ENCODE measurements around the gene TOP3B.
"Not testable (repeated sequence)": the region's sequence is repeated elsewhere in the genome, so short reads cannot be mapped to it uniquely, and the experiment has no call there.

DNA sequence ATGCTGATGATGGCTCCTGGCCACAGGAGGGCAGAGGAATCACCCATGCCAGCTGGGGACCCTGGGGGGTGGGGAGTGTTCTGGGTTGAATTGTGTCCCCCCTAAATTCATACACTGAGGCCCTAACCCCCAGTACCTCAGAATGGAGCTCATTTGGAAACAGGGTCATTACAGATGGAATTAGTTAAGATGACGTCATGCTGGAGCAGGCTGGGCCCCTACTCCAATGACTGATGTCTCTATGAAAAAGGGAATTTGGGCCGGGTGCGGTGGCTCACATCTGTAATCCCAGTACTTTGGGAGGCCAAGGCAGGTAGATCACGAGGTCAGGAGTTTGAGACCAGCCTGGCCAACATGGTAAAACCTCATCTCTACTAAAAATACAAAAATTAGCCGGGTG, 42.7 kb downstream of the TOP3B start:
- TF ChIP-seq CTCF (IDR thresholded peaks at IDR 0.05); POLR2AphosphoS5 (IDR thresholded peaks at IDR 0.05); POLR2A (IDR thresholded peaks at IDR 0.05); EP300 (IDR thresholded peaks at IDR 0.05; ENCODE audit: low read depth): not testable (repeated sequence)

Measured in transverse colon (tissue), 4 donors.